KG1 (cell line): ENCODE measurements around the gene EPB41L4A.
"Not testable (repeated sequence)": the region's sequence is repeated elsewhere in the genome, so short reads cannot be mapped to it uniquely, and the experiment has no call there.

Experiments used
- DNase-seq: peaks from one replicate; lab custom pipeline; 2025; lab: John Stamatoyannopoulos, UW

Gene EPB41L4A

GRCh38 chr5:112208195-112208594 is 210.9 kb downstream of the EPB41L4A start:
- not testable (repeated sequence) for DNase-seq

- DNase-seq: no peak
These were observed 213.2 kb downstream of the EPB41L4A start for GRCh38 chr5:112205846-112206245.

GRCh38 chr5:112203229-112203628 is 215.8 kb downstream of the EPB41L4A start:
- DNase-seq: no peak

GRCh38 chr5:112202694-112203093 is 216.4 kb downstream of the EPB41L4A start:
- DNase-seq: no peak

GRCh38 chr5:112201141-112201540 is 217.9 kb downstream of the EPB41L4A start:
- DNase-seq: no peak

GRCh38 chr5:112200131-112200530 is 218.9 kb downstream of the EPB41L4A start:
- DNase-seq: no peak

GRCh38 chr5:112196584-112196983 is 222.5 kb downstream of the EPB41L4A start:
- no peak for DNase-seq

GRCh38 chr5:112195924-112196323 is 223.2 kb downstream of the EPB41L4A start:
- DNase-seq: no peak

- no peak for DNase-seq
These were observed 226.2 kb downstream of the EPB41L4A start for GRCh38 chr5:112192866-112193265.

GRCh38 chr5:112192072-112192471 is 227.0 kb downstream of the EPB41L4A start:
- DNase-seq: no peak

- no peak for DNase-seq
These were observed 229.7 kb downstream of the EPB41L4A start for GRCh38 chr5:112189391-112189790.

- no peak for DNase-seq
These were observed 232.6 kb downstream of the EPB41L4A start for GRCh38 chr5:112186401-112186990.

GRCh38 chr5:112183874-112184273 is 235.2 kb downstream of the EPB41L4A start:
- no peak for DNase-seq

- DNase-seq: no peak
These were observed 235.9 kb downstream of the EPB41L4A start for GRCh38 chr5:112183103-112183711.

- DNase-seq: no peak
These were observed 239.8 kb downstream of the EPB41L4A start for GRCh38 chr5:112179290-112179689.

GRCh38 chr5:112174959-112175594 is 244.0 kb downstream of the EPB41L4A start:
- peak; percentile 6 for DNase-seq

GRCh38 chr5:112165897-112166737 is 253.0 kb downstream of the EPB41L4A start:
- DNase-seq: no peak

- DNase-seq: no peak
These were observed 253.7 kb downstream of the EPB41L4A start for GRCh38 chr5:112165399-112165798.

GRCh38 chr5:112163435-112163834 is 255.6 kb downstream of the EPB41L4A start:
- no peak for DNase-seq

- no peak for DNase-seq
These were observed 257.7 kb downstream of the EPB41L4A start for GRCh38 chr5:112161392-112161748.

GRCh38 chr5:112160652-112161391 is 258.3 kb downstream of the EPB41L4A start:
- DNase-seq: peak; percentile 42

GRCh38 chr5:112159435-112159834 is 259.6 kb downstream of the EPB41L4A start:
- DNase-seq: no peak
